Upper lobe of right lung (tissue), 1 donor: ENCODE measurements around the gene ANKS1B. TPM values are rescaled to one million over a fixed set of nuclear protein-coding genes. Genes with fewer than 3 reads are reported as not detected.

Experiments used
- ATAC-seq: fragments of 200-7000 bp; cut with Tn5 transposase; one replicate; pipeline ENCODE4 v1.9.1; 2020; ENCODE audit warnings: mild to moderate bottlenecking, moderate library complexity
- DNase-seq: peaks from one replicate; pipeline ENCODE4 v3.0.0-alpha.2; 2020
- H3K27ac ChIP-seq: fragments of 200-600 bp; one replicate; pipeline ENCODE4 v1.8.0; 2022
- H3K27me3 ChIP-seq: fragments of 200-600 bp; one replicate; pipeline ENCODE4 v1.8.0; 2022; ENCODE audit warnings: mild to moderate bottlenecking
- H3K36me3 ChIP-seq: fragments of 200-600 bp; one replicate; pipeline ENCODE4 v1.8.0; 2022
- H3K4me1 ChIP-seq: fragments of 200-600 bp; one replicate; pipeline ENCODE4 v1.8.0; 2022
- H3K4me3 ChIP-seq: fragments of 200-600 bp; one replicate; pipeline ENCODE4 v1.8.0; 2022; ENCODE audit warnings: mild to moderate bottlenecking
- H3K9me3 ChIP-seq: fragments of 200-600 bp; one replicate; pipeline ENCODE4 v1.8.0; 2022
- CTCF ChIP-seq: fragments of 200-600 bp; IDR thresholded peaks from one replicate; pipeline ENCODE4 v1.8.0; 2022; ENCODE audit warnings: antibody characterized with exemption
- intact Hi-C: fragments of 100-400 bp; cut with DNase I; formaldehyde crosslinking; loops from one replicate; pipeline ENCODE4 v1.11.0; 2022
- total RNA-seq: library from RNA; stranded (reverse); fragmentation: NEBNext Ultra II Directional; extraction: Animal tissue kit (Norgen Biotek cat#: 25700); gene quantifications from one replicate; pipeline ENCODE4 v1.2.1, GENCODE V29; 2021
- donor health status: DM: no; HTN: yes; CAD: no; lungs with severe emphysema.

The ANKS1B gene
- total RNA-seq, 1 donor from 2014 or later: 5.3 TPM

- Histone ChIP-seq H3K27ac (no peak overlapping the region), H3K36me3 (no peaks in the 10 kb centered on the region), H3K9me3 (no peaks in the 10 kb centered on the region), H3K27me3 (no peaks in the 10 kb centered on the region), H3K4me3 (no peak overlapping the region), H3K4me1 (no peaks in the 10 kb centered on the region)
- intact Hi-C loops: no loop called here
- DNase-seq (no peak), ATAC-seq (no peak)
- TF ChIP-seq CTCF: no peak
Observed at GRCh38 chr12:99870085-99870484, 114.7 kb downstream of the ANKS1B start.

- DNase-seq: no peak
- no peak for TF ChIP-seq CTCF
- H3K36me3 ChIP-seq: no peaks in the 10 kb centered on the region
- intact Hi-C loops: no loop called here
- no peak for ATAC-seq
- H3K27me3 ChIP-seq: no peaks in the 10 kb centered on the region
- no peak overlapping the region for H3K27ac ChIP-seq
- no peaks in the 10 kb centered on the region for H3K9me3 ChIP-seq
- H3K4me3 ChIP-seq: no peak overlapping the region
- no peaks in the 10 kb centered on the region for H3K4me1 ChIP-seq
Observed at GRCh38 chr12:99861731-99862130, 123.0 kb downstream of the ANKS1B start.

GRCh38 chr12:99859126-99859525 lies 125.6 kb downstream of the ANKS1B start:
- no peak overlapping the region for H3K27ac ChIP-seq
- H3K9me3 ChIP-seq: no peaks in the 10 kb centered on the region
- H3K4me3 ChIP-seq: no peak overlapping the region
- no peaks in the 10 kb centered on the region for H3K27me3 ChIP-seq
- ATAC-seq: no peak
- no peaks in the 10 kb centered on the region for H3K4me1 ChIP-seq
- no peak for TF ChIP-seq CTCF
- intact Hi-C loops: no loop called here
- no peak for DNase-seq
- H3K36me3 ChIP-seq: no peaks in the 10 kb centered on the region

GRCh38 chr12:99852666-99853065 lies 132.1 kb downstream of the ANKS1B start:
- no peak for ATAC-seq

GRCh38 chr12:99847936-99848335 lies 136.8 kb downstream of the ANKS1B start:
- H3K9me3 ChIP-seq: no peaks in the 10 kb centered on the region
- ATAC-seq (no peak), DNase-seq (no peak)
- H3K36me3 ChIP-seq: no peaks in the 10 kb centered on the region
- no peak overlapping the region for H3K27ac ChIP-seq
- TF ChIP-seq CTCF: no peak
- H3K4me3 ChIP-seq: no peak overlapping the region
- no peaks in the 10 kb centered on the region for H3K27me3 ChIP-seq
- no peaks in the 10 kb centered on the region for H3K4me1 ChIP-seq
- intact Hi-C loops: no loop called here

More at GRCh38 chr12:99852666-99853065, 132.1 kb downstream of the ANKS1B start:
- intact Hi-C loops: no loop called here
- Histone ChIP-seq H3K27me3 (no peaks in the 10 kb centered on the region), H3K4me3 (no peak overlapping the region), H3K4me1 (no peaks in the 10 kb centered on the region), H3K27ac (no peak overlapping the region), H3K36me3 (no peaks in the 10 kb centered on the region), H3K9me3 (no peaks in the 10 kb centered on the region)
- DNase-seq: no peak
- TF ChIP-seq CTCF: no peak

- Histone ChIP-seq H3K4me3 (no peak overlapping the region), H3K36me3 (no peaks in the 10 kb centered on the region), H3K9me3 (no peaks in the 10 kb centered on the region), H3K4me1 (no peaks in the 10 kb centered on the region), H3K27me3 (no peaks in the 10 kb centered on the region), H3K27ac (no peak overlapping the region)
- ATAC-seq (no peak), DNase-seq (no peak)
- no peak for TF ChIP-seq CTCF
- intact Hi-C loops: no loop called here
Observed at GRCh38 chr12:99834710-99835109, 150.0 kb downstream of the ANKS1B start.
